OCI-LY3 (cell line): Measurements from ENCODE around the gene CMC4.

ENCODE experiments used
- H2AFZ ChIP-seq: fragments of 200-600, 300-600 bp; shearing (Covaris generic); 2 replicates; pipeline ENCODE4 v1.6.0; 2014; ENCODE audit warnings: antibody characterized with exemption, low read depth, low read length
- H3K27ac ChIP-seq: fragments of 200-600, 300-600 bp; sonication (generic); 2 replicates; pipeline ENCODE4 v1.5.1; 2014; ENCODE audit warnings: mild to moderate bottlenecking, low read length, moderate library complexity, mixed read lengths
- H3K27me3 ChIP-seq: fragments of 200-600, 300-600 bp; sonication (generic); 2 replicates; pipeline ENCODE4 v1.6.1; 2014; ENCODE audit warnings: low read depth, low read length, mixed read lengths
- H3K36me3 ChIP-seq: fragments of 200-600, 300-600 bp; sonication (generic); replicated peaks from 2 replicates; pipeline ENCODE3; 2014; ENCODE audit warnings: low read depth, low read length, mixed read lengths
- H3K4me1 ChIP-seq: fragments of 300-600, 200-600 bp; sonication (generic); 2 replicates; pipeline ENCODE4 v1.6.1; 2014; ENCODE audit warnings: low read length, mixed read lengths
- H3K4me2 ChIP-seq: fragments of 200-600, 300-600 bp; sonication (generic); 2 replicates; pipeline ENCODE4 v1.6.1; 2014; ENCODE audit warnings: low read length, mixed read lengths
- H3K4me3 ChIP-seq: fragments of 300-600, 200-600 bp; sonication (generic); 2 replicates; pipeline ENCODE4 v1.5.1; 2014; ENCODE audit warnings: antibody characterized with exemption, mild to moderate bottlenecking, low read length, moderate library complexity
- H3K79me2 ChIP-seq: fragments of 300-600, 200-600 bp; shearing (Covaris generic); 2 replicates; pipeline ENCODE4 v1.6.1; 2014; ENCODE audit warnings: mild to moderate bottlenecking, low read length, mixed read lengths
- H3K9ac ChIP-seq: fragments of 300-600, 200-600 bp; shearing (Covaris generic); 2 replicates; pipeline ENCODE4 v1.6.0; 2014; ENCODE audit warnings: mild to moderate bottlenecking, low read length, moderate library complexity
- H3K9me3 ChIP-seq: fragments of 200-600, 300-600 bp; shearing (Covaris generic); 2 replicates; pipeline ENCODE4 v1.6.1; 2014; ENCODE audit warnings: low read length, mixed read lengths; ENCODE audit not compliant: insufficient read depth
- H4K20me1 ChIP-seq: fragments of 200-600, 300-600 bp; sonication (generic); 2 replicates; pipeline ENCODE4 v1.6.1; 2016; ENCODE audit warnings: low read length, mixed read lengths; ENCODE audit not compliant: insufficient read depth
- EZH2phosphoT487 ChIP-seq: fragments of 200-600 bp; shearing (Covaris generic); IDR thresholded peaks from 2 replicates; pipeline ENCODE4 v1.6.1; 2018; ENCODE audit warnings: antibody characterized with exemption, mixed run types, low read depth
- TF ChIP-seq, protein P1 (sequence below): fragments of 200-600, 300-600 bp; sonication (generic); IDR thresholded peaks from 2 replicates; pipeline ENCODE4 v1.5.1; 2014; ENCODE audit warnings: antibody characterized with exemption, low read length, low read depth

CMC4 gene

DNA sequence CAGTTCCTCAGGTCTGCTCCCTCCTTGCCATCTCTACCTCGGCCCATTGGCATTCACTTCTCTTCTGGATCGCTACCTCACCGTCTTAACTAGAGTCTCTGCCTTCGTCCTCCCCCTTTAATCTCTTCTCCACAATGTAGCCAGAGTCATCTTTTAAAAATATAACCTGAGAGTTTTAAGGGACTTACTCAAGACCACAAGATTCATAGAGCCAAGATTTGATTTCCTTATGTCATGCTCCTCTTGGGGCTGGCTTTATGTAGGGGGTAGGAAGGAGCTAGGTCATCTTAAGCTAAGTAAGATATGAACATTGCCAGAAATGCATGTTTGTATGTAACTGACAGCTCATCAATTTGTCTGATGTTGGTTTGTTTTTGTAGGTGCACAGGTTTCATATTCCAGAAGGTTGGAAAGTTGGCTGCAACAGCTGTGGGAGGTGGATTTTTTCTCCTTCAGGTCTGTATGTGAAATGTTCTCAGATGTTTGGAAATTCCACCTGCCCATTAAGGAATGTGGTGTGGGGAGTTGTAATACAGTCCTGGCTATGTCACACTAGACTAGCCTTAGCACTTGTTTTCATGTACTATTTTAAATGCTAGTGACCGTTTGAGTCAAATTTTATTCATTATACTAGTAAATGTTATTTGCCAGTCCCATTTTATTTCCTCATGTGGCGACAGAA lies 24.7 kb downstream of the CMC4 start:
- no peak overlapping the region for H3K27ac ChIP-seq
- H3K4me1 ChIP-seq, result no peaks in the 10 kb centered on the region
- no peak overlapping the region for H3K9ac ChIP-seq
- TF ChIP-seq, protein P1, sequence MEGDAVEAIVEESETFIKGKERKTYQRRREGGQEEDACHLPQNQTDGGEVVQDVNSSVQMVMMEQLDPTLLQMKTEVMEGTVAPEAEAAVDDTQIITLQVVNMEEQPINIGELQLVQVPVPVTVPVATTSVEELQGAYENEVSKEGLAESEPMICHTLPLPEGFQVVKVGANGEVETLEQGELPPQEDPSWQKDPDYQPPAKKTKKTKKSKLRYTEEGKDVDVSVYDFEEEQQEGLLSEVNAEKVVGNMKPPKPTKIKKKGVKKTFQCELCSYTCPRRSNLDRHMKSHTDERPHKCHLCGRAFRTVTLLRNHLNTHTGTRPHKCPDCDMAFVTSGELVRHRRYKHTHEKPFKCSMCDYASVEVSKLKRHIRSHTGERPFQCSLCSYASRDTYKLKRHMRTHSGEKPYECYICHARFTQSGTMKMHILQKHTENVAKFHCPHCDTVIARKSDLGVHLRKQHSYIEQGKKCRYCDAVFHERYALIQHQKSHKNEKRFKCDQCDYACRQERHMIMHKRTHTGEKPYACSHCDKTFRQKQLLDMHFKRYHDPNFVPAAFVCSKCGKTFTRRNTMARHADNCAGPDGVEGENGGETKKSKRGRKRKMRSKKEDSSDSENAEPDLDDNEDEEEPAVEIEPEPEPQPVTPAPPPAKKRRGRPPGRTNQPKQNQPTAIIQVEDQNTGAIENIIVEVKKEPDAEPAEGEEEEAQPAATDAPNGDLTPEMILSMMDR, result no peak
- no peak for TF ChIP-seq EZH2phosphoT487
- H3K36me3 ChIP-seq, result no peaks in the 10 kb centered on the region
- H3K4me3 ChIP-seq, result no peak overlapping the region
- H3K4me2 ChIP-seq, result no peak overlapping the region
- no peak overlapping the region for H2AFZ ChIP-seq
- no peaks in the 10 kb centered on the region for H3K79me2 ChIP-seq
- H4K20me1 ChIP-seq, result no peaks in the 10 kb centered on the region
- no peaks in the 10 kb centered on the region for H3K9me3 ChIP-seq
- no peaks in the 10 kb centered on the region for H3K27me3 ChIP-seq

- TF ChIP-seq EZH2phosphoT487, result no peak
- TF ChIP-seq, protein P1, result no peak
- no peak overlapping the region for H3K4me2 ChIP-seq
- no peaks in the 10 kb centered on the region for H3K4me1 ChIP-seq
- H3K27ac ChIP-seq, result no peak overlapping the region
- H3K27me3 ChIP-seq, result no peaks in the 10 kb centered on the region
- H3K4me3 ChIP-seq, result no peak overlapping the region
- H4K20me1 ChIP-seq, result no peaks in the 10 kb centered on the region
- no peak overlapping the region for H2AFZ ChIP-seq
- H3K79me2 ChIP-seq, result peaks cover 9% of the 10 kb centered on the region; the same call in 1 of the 2 replicates
- no peak overlapping the region for H3K9ac ChIP-seq
- no peaks in the 10 kb centered on the region for H3K9me3 ChIP-seq
- peaks cover 25% of the 10 kb centered on the region for H3K36me3 ChIP-seq
Measured at GRCh38 chrX:155035688-155036087, 35.2 kb downstream of the CMC4 start.

GRCh38 chrX:155031657-155032056 lies 39.3 kb downstream of the CMC4 start:
- no peaks in the 10 kb centered on the region for H3K9me3 ChIP-seq
- H4K20me1 ChIP-seq, result no peaks in the 10 kb centered on the region
- TF ChIP-seq EZH2phosphoT487, result no peak
- TF ChIP-seq, protein P1, result no peak
- H3K9ac ChIP-seq, result no peak overlapping the region
- H3K4me2 ChIP-seq, result no peak overlapping the region
- no peaks in the 10 kb centered on the region for H3K27me3 ChIP-seq
- peaks cover 8% of the 10 kb centered on the region for H3K4me1 ChIP-seq
- H3K27ac ChIP-seq, result no peak overlapping the region
- H3K4me3 ChIP-seq, result no peak overlapping the region
- peaks cover 23% of the 10 kb centered on the region for H3K36me3 ChIP-seq
- H2AFZ ChIP-seq, result no peak overlapping the region
- H3K79me2 ChIP-seq, result peaks cover 40% of the 10 kb centered on the region

DNA sequence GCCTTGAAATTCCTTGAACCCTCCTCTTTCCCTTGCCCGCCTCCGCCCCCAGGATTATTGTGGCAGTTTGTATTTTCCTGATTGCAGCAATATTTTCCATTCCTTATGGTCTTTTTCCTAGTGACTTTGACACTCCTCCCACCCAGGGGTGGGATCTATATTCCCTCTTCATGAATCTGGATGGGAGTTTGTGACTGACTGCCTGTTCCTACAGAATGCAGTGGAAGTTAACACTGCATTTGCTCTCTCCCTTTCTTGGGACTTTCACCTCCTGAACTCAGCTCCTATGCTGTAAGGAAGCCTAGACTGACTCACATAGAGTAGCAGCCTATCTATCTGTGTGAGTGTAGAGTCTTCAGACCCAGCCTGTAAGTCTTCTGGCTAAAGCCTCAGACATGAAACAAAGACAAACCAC lies 42.1 kb downstream of the CMC4 start:
- H3K79me2 ChIP-seq, result peaks cover 40% of the 10 kb centered on the region
- no peak overlapping the region; the same call in 1 of the 2 replicates for H3K4me2 ChIP-seq

More for the DNA sequence above, 42.1 kb downstream of the CMC4 start:
- H3K4me1 ChIP-seq, result peaks cover 8% of the 10 kb centered on the region
- H3K9ac ChIP-seq, result no peak overlapping the region
- H3K27ac ChIP-seq, result no peak overlapping the region
- H3K36me3 ChIP-seq, result peaks cover 5% of the 10 kb centered on the region
- H4K20me1 ChIP-seq, result no peaks in the 10 kb centered on the region
- no peak overlapping the region for H3K4me3 ChIP-seq
- H3K27me3 ChIP-seq, result no peaks in the 10 kb centered on the region
- no peaks in the 10 kb centered on the region for H3K9me3 ChIP-seq
- no peak overlapping the region for H2AFZ ChIP-seq
- no peak for TF ChIP-seq EZH2phosphoT487
- TF ChIP-seq, protein P1, result no peak
